Activated CD8-positive, alpha-beta memory T cell treated with anti-CD3 and anti-CD28 coated beads, Interleukin-2, amount 50 U/mL, for 48 hours (primary cell): ENCODE results near the gene SRP14.
"Not testable (repeated sequence)": the region's sequence is repeated elsewhere in the genome, so short reads cannot be mapped to it uniquely, and the experiment has no call there.

Experiments used
- DNase-seq: peaks from one replicate; pipeline ENCODE4 v3.0.0-alpha.2; 2020

Gene SRP14

GRCh38 chr15:40048926-40049475 is 10.0 kb upstream of the SRP14 start:
- DNase-seq, result no peak

GRCh38 chr15:40048211-40048792 is 9.3 kb upstream of the SRP14 start:
- DNase-seq, result no peak

GRCh38 chr15:40047415-40048210 is 8.6 kb upstream of the SRP14 start:
- DNase-seq, result peak; percentile 79

- no peak for DNase-seq
Observed at GRCh38 chr15:40046721-40047414, 7.9 kb upstream of the SRP14 start.

- DNase-seq, result no peak
Observed at GRCh38 chr15:40045572-40046217, 6.7 kb upstream of the SRP14 start.

GRCh38 chr15:40044717-40045571 is 6.0 kb upstream of the SRP14 start:
- peak; percentile 90 for DNase-seq

GRCh38 chr15:40043927-40044716 is 5.1 kb upstream of the SRP14 start:
- no peak for DNase-seq

GRCh38 chr15:40042791-40043320 is 3.9 kb upstream of the SRP14 start:
- no peak for DNase-seq

GRCh38 chr15:40040770-40041169 is 1.8 kb upstream of the SRP14 start:
- DNase-seq, result no peak

GRCh38 chr15:40040293-40040635 is 1.3 kb upstream of the SRP14 start:
- no peak for DNase-seq

GRCh38 chr15:40038275-40038637 is 725 bp downstream of the SRP14 start:
- DNase-seq, result no peak

GRCh38 chr15:40037721-40038120 is 1.3 kb downstream of the SRP14 start:
- DNase-seq, result no peak

- not testable (repeated sequence) for DNase-seq
Observed at GRCh38 chr15:40035182-40035581, 3.8 kb downstream of the SRP14 start.

GRCh38 chr15:40034186-40034946 is 4.6 kb downstream of the SRP14 start:
- no peak for DNase-seq

- no peak for DNase-seq
Observed at GRCh38 chr15:40032125-40032839, 6.7 kb downstream of the SRP14 start.

- DNase-seq, result no peak
Observed at GRCh38 chr15:40031300-40031699, 7.7 kb downstream of the SRP14 start.

- no peak for DNase-seq
Observed at GRCh38 chr15:40029979-40030893, 8.7 kb downstream of the SRP14 start.

GRCh38 chr15:40028853-40029252 is 10.1 kb downstream of the SRP14 start:
- DNase-seq, result no peak

- DNase-seq, result no peak
Observed at GRCh38 chr15:40028193-40028592, 10.8 kb downstream of the SRP14 start.
